IPS-20b (cell line): ENCODE results near the gene ACO1.

Source experiments
- H3K27ac ChIP-seq: one replicate; pipeline ENCODE4 v1.5.1; 2013; ENCODE audit warnings: low read length
- H3K27me3 ChIP-seq: 2 replicates; pipeline ENCODE4 v1.6.1; 2013; ENCODE audit warnings: mild to moderate bottlenecking, low read length, inconsistent platforms; ENCODE audit not compliant: insufficient read depth
- H3K36me3 ChIP-seq: 2 replicates; pipeline ENCODE4 v1.6.1; 2013; ENCODE audit warnings: low read depth, mild to moderate bottlenecking, inconsistent platforms, low read length, moderate library complexity; ENCODE audit not compliant: insufficient read depth
- H3K4me1 ChIP-seq: 2 replicates; pipeline ENCODE4 v1.6.1; 2013; ENCODE audit warnings: mild to moderate bottlenecking, control low read depth, inconsistent platforms, low read length, moderate library complexity; ENCODE audit not compliant: insufficient read depth
- H3K4me3 ChIP-seq: 2 replicates; pipeline ENCODE4 v1.5.1; 2013; ENCODE audit warnings: mild to moderate bottlenecking, low read length, inconsistent platforms
- H3K9ac ChIP-seq: 2 replicates; pipeline ENCODE4 v1.6.1; 2013; ENCODE audit warnings: low read depth, mild to moderate bottlenecking, inconsistent platforms, low read length, moderate library complexity
- H3K9me3 ChIP-seq: 2 replicates; pipeline ENCODE4 v1.6.1; 2013; ENCODE audit warnings: mild to moderate bottlenecking, low read depth, low read length, inconsistent platforms; ENCODE audit not compliant: insufficient read depth

The ACO1 gene

DNA sequence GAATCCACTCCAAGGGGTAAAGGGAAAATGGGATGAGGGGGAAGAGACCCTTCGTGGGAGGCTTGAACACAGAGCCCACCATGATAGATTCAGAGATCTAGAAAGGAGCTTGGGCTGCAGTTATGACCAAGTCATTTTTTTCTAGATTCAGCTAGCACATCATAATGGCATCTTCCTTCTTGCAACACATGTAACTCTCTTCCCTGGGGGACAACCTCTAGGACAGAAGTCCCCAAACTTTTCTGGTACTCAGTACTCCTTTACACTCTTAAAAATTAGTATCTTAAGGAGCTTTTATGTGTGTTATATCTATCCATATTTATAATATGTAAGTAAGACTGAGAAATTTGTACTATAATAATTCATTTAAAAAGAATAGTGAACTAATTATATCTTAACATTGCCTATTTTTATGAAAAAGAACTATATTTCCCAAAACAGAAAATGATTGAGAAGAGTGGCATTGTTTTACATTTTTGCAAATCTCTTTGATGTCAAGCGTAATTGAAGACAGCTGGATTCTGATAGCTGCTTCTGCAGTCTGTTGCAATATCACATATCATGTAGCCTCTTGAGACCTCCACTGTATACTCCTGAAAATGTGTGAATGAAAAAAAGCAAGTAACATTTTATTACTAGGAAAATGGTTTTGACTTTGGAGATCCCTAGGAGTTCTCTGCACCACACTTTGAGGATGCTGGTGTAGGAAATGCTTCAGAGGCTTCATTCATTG, 875 bp downstream of the ACO1 start:
- H3K27ac ChIP-seq, result no peak overlapping the region
- H3K4me3 ChIP-seq, result peak overlapping the region; percentile 86
- peak overlapping the region; percentile 79; the same call in 1 of the 2 replicates for H3K9ac ChIP-seq
- no peaks in the 10 kb centered on the region for H3K36me3 ChIP-seq
- H3K9me3 ChIP-seq, result no peaks in the 10 kb centered on the region
- 0 out of 2 replicates have a peak, but pooled peaks cover 3% of the 10 kb centered on the region for H3K4me1 ChIP-seq
- H3K27me3 ChIP-seq, result peaks cover 40% of the 10 kb centered on the region

DNA sequence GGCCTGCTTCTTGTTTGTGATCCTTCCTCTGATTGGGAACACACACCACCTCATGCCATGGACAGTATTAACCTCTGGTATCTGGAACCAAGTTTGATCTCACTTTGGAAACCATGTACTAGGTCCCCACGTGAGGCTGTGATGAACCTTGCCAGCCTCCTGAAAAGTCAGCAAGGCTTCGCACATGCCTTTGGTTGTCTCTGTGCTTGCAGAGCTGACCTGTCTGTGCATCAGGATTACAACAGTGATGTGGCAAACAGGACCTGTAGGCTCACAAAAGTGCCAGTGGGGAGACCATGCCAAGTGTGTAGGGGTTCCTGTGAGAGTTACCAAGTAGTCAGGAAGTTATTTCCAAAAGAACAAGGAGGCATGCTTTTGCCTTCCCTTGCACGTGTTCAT, 1.4 kb downstream of the ACO1 start:
- H3K9me3 ChIP-seq, result no peaks in the 10 kb centered on the region
- H3K27ac ChIP-seq, result no peak overlapping the region
- no peak overlapping the region; the same call in 1 of the 2 replicates for H3K4me3 ChIP-seq
- H3K27me3 ChIP-seq, result peaks cover 38% of the 10 kb centered on the region
- H3K9ac ChIP-seq, result no peak overlapping the region
- H3K4me1 ChIP-seq, result 0 out of 2 replicates have a peak, but pooled peaks cover 3% of the 10 kb centered on the region
- no peaks in the 10 kb centered on the region for H3K36me3 ChIP-seq

DNA sequence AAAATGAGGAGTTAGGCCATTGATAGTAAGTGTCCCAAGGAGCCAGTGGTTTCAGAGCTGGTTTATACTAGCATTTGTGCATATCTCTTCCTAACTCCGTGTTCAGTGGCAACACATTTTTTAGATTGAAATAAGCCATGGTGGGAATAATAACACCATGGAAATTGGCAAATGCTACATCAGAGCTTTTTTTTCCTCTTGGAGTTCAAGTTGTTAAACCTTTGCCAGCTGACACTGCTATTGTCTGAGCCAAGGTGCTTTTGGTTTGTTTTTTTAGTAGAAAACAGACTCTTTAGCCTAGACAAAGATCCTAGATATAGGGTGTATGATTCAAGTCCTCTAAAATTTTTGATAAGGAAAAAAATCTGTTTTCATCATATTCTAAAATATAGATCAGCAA, 2.8 kb downstream of the ACO1 start:
- Histone ChIP-seq H3K4me3 (no peak overlapping the region), H3K27me3 (peaks cover 24% of the 10 kb centered on the region), H3K27ac (no peak overlapping the region), H3K9me3 (no peaks in the 10 kb centered on the region), H3K36me3 (no peaks in the 10 kb centered on the region), H3K4me1 (0 out of 2 replicates have a peak, but pooled peaks cover 3% of the 10 kb centered on the region), H3K9ac (no peak overlapping the region)

DNA sequence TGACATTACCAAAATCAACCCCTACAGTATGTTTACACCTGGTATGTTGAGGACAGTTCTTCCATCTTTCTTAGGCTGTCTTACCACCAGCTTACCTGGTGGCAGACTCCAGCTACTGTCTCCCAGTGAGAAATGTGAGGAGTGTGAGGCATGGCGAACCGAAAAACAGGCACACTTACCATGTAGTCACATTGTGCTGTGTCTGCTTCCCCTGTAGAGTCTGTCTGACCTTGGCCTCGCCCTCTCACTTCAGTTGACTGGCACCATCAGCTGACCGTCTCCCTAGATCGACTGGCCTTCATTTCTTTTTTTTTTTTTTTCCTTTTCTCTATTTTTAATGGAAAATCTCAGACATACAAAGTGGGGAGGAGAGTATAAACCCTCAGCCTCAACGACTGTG, 4.9 kb downstream of the ACO1 start:
- peaks cover 4% of the 10 kb centered on the region for H3K4me1 ChIP-seq

DNA sequence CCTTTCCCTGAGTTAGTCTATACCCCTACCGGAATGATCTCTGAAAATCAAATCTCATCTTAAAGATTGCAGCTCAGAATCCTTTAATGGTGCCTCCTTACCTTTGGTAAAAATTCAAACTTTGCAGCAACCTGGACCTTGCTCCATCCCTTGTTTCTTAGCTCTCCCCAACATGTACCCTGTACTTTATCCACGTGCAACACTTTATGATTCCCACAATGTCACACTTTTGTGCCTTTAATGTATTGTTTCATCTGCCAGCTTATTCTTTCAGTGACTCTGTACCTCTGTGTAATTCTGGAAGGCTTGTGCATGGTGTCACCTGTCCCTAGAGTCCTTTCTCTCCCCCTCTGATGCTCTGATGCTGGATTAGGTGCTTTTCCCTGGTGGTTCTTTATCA, 9.5 kb downstream of the ACO1 start:
- Histone ChIP-seq H3K4me1 (peaks cover 5% of the 10 kb centered on the region), H3K4me3 (no peak overlapping the region), H3K9ac (no peak overlapping the region), H3K27me3 (no peaks in the 10 kb centered on the region), H3K36me3 (no peaks in the 10 kb centered on the region), H3K27ac (no peak overlapping the region), H3K9me3 (no peaks in the 10 kb centered on the region)

More for the DNA sequence above, 4.9 kb downstream of the ACO1 start:
- Histone ChIP-seq H3K36me3 (no peaks in the 10 kb centered on the region), H3K27me3 (peaks cover 6% of the 10 kb centered on the region; the same call in 1 of the 2 replicates), H3K4me3 (no peak overlapping the region), H3K27ac (no peak overlapping the region), H3K9ac (no peak overlapping the region), H3K9me3 (no peaks in the 10 kb centered on the region)

DNA sequence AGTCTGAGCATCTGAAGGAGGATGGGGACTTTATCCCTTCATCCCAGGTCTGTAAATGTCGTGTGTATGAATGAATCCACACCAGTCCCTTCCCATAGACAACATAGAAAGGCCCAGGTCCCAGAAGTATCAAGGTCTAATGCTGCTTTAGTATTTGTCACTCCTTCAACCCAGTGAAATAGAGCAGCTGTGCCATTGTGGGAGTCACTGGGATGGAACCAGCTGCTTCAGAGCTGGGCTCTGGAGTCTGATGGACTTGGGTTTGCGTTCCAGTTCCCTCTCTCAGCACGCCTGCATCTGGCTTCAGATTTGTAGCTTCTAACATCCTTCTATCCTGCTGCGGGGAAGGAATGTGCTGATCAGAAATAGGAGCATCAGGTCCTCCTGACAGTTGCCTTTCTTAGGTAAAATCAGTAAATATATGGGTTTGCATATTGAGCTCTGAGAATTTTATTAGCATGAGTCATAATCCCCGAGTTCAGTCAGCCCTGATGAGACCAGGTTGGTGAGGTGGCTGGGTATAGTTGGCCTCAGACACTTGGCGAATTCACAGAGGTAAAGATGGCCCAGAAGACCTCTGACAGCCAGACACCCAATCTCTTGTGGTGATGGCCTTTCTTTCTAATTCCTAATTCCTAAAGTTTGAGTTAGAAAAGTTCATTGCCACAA, 10.1 kb downstream of the ACO1 start:
- peaks cover 10% of the 10 kb centered on the region for H3K4me1 ChIP-seq
- no peak overlapping the region for H3K9ac ChIP-seq
- no peak overlapping the region for H3K27ac ChIP-seq
- H3K36me3 ChIP-seq, result no peaks in the 10 kb centered on the region
- H3K27me3 ChIP-seq, result no peaks in the 10 kb centered on the region
- no peaks in the 10 kb centered on the region for H3K9me3 ChIP-seq
- no peak overlapping the region for H3K4me3 ChIP-seq

DNA sequence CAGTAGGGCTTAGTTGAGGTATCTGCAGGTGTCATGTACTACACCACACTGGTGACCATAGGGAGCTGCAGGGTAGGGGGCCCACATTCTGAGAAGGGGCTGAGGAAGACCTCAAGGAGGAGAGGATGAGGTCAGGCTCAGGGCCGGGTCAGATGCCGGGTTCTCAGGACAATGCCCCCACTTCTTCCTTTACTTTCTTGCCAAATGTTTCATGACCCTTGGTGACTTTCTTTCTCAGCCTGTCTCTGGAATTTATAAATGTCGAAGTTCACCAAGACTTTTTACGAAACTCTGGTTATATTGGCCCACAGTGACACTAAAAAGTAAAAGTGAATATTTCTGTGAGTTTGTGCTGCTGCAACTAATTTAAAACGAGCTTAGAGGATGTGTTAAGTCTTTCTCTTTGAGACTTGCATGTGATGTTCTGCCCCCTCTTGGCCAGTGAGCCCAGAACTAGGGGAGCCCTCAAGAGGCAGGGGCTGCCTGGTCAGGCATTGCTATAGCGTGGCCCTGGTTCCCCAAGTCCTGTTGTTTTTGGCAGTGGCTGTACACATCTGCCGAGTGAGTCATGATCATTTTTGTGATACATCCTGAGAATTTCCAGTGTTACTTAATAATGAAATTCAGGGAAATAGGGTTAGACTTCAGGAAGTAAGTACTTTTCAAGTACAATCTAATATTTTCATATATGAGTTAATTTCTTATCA, 11.2 kb downstream of the ACO1 start:
- Histone ChIP-seq H3K9me3 (no peaks in the 10 kb centered on the region), H3K4me1 (peaks cover 16% of the 10 kb centered on the region), H3K36me3 (no peaks in the 10 kb centered on the region), H3K27ac (no peak overlapping the region), H3K4me3 (no peak overlapping the region), H3K27me3 (no peaks in the 10 kb centered on the region), H3K9ac (no peak overlapping the region)

DNA sequence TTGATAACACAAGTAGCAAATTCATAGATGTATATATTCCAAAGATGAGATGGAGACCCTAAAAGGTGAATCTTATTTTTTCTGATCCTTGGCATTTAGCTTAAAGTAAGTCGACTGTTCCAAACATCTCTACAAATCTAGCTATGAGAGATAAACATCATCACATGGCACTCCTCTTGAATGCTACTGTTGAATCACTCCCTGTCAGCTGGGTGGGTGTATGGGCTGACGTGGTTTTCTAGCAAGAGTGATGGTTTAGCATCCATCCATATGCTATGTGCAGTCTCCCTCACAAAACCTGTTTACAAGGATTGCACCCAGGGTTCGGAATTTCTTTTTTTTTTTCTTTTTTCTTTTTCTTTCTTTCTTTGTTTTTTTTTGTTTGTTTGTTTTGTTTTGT, 13.8 kb downstream of the ACO1 start:
- no peaks in the 10 kb centered on the region for H3K27me3 ChIP-seq
- no peaks in the 10 kb centered on the region for H3K36me3 ChIP-seq
- H3K4me1 ChIP-seq, result peaks cover 16% of the 10 kb centered on the region
- no peak overlapping the region for H3K4me3 ChIP-seq
- H3K27ac ChIP-seq, result no peak overlapping the region
- no peak overlapping the region for H3K9ac ChIP-seq
- H3K9me3 ChIP-seq, result no peaks in the 10 kb centered on the region

DNA sequence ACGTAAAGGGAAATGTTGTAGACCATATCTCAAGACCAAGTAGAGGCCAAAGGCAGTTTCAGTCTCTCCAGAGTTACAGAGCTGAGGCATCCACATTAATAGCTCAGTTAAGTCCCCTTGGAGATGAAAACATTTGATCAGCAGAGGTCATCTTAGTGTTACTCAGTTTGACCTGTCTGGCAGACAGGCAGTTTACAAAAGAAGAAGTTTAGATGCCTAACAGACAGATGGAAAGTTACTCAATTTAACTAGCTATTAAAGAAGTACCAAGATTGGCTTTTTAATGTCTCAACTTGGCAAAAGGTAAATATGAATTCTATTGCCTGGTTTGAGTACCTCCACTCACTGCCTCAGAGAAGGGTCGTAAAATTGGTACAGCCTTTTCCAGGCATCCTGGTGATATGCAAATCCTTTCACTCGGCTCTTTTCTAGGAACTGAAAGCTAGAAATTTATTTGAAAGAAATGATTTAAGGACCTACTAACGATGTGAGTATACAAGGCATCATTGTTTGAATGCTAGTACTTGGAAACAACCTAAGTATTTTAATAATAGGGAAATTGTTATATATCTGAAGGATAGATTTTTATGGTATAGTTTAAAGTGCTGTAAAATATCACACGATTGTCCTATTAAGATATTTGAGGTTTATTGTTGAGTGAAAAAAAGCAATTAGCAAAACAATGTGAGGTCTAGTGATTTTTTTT, 14.8 kb downstream of the ACO1 start:
- H3K9ac ChIP-seq, result no peak overlapping the region
- H3K4me1 ChIP-seq, result peaks cover 13% of the 10 kb centered on the region
- H3K27ac ChIP-seq, result no peak overlapping the region
- H3K36me3 ChIP-seq, result no peaks in the 10 kb centered on the region
- no peaks in the 10 kb centered on the region for H3K27me3 ChIP-seq
- no peak overlapping the region for H3K4me3 ChIP-seq
- H3K9me3 ChIP-seq, result no peaks in the 10 kb centered on the region

DNA sequence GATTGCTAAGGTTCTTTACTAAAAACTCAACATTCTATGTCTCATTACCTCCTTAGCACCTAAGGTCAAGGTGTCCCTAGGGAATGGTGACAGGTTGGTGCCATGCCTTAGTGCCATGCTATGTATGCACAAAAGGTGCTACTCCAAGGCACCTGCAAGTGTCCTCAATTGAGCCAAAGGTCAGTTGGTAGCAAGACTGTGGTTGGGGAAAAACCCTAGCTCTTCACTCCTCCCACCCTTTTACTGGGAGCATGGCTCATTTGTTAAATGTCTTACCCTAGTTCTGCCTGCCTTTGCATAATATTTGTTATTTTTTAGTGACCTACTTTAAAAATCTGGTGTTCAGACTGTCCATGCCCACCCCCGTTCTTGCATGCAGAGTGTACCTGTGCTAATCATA, 17.0 kb downstream of the ACO1 start:
- H3K9ac ChIP-seq, result no peak overlapping the region
- H3K36me3 ChIP-seq, result peaks cover 12% of the 10 kb centered on the region
- no peaks in the 10 kb centered on the region for H3K9me3 ChIP-seq
- H3K27me3 ChIP-seq, result no peaks in the 10 kb centered on the region
- no peak overlapping the region for H3K4me3 ChIP-seq
- peaks cover 12% of the 10 kb centered on the region; the same call in 1 of the 2 replicates for H3K4me1 ChIP-seq
- no peak overlapping the region for H3K27ac ChIP-seq

DNA sequence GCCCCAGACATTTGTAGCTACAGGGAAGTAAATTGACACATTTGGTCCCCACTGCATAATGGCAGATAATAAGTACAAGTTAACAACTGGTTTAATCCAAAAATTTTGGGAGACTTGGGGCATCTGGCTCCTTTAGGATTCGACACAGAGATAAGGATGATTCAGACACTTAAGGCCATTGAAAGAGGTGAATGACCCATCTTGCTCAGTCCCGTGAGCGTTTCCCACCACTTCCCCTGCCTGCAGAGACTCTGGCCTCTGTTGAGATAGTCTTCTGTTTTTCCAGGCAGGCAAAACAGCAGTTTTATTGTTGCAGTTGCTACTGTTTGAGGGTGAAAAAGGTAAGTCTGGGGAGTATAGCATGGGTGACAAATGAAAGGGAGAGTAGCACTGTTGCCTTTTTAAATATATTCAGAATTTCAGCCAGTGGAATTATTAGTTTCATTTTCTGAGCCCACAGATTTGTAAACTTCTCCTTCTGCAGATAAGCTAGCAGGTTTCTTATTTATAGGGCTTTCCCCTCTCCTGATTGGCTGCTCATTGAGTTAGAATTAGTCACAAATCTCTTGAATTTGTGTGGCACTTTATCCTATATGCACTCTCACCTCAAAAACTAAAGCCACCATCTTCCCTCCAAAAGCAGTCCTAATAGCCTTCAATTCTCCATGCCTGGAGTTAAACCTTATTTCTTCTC, 19.3 kb downstream of the ACO1 start:
- no peaks in the 10 kb centered on the region for H3K9me3 ChIP-seq
- no peak overlapping the region for H3K27ac ChIP-seq
- H3K36me3 ChIP-seq, result peaks cover 31% of the 10 kb centered on the region
- H3K4me3 ChIP-seq, result no peak overlapping the region
- peaks cover 12% of the 10 kb centered on the region; the same call in 1 of the 2 replicates for H3K4me1 ChIP-seq
- H3K27me3 ChIP-seq, result no peaks in the 10 kb centered on the region
- no peak overlapping the region for H3K9ac ChIP-seq
